ENCODE data around the gene TMEM272. TPM values are rescaled to one million over a fixed set of nuclear protein-coding genes. Genes with fewer than 3 reads are reported as not detected.
A peak's percentile ranks its signal among the peaks of the same experiment; 100 is the strongest.

Gene TMEM272
- total RNA-seq, 1 donor from 2014 or later: not detected

DNA sequence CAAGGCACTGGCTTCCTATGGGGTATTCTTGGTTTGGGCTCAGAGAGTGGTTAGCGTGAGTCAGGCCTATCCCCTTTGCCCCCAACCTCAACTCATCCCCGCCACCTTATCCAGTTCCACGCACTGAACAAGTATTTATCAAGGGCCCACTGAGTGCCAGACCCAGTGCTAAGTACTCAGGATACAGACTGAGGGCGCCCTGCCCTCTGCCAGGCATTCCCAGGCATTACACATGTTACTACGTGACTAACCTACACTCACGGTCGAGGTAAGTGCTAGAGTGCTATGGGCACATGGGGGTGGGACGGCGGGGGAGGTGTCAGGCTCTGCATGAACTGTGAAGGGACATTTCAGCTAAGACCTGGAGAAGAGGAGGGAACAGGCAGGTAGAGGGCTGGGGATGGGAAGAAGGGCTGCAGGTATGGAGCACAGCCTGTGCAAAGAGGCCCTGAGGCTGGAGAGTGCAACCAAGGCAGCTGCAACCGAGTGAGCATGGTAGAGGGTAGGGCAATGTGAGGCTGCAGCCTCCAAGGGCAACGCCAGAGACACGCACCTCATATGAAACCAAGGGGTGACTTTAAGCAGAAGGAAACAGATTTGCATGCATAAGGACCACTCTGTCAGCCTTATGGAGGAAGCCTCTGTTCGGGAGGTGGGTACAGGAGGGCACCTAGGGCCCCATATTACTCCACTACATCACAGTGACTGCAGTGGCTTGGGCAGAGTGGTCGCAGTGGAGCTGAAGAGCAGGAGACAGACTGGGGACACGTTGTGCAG, 63.5 kb downstream of the TMEM272 start:
- Mint-ChIP-seq H3K36me3 (peaks cover under 1% of the 10 kb centered on the region), H3K27me3 (ENCODE audit: insufficient read depth, low read depth) (peaks cover 5% of the 10 kb centered on the region), H3K4me3 (peak overlapping the region; percentile 5), H3K9me3 (no peaks in the 10 kb centered on the region), H3K27ac (peak overlapping the region; percentile 76), H3K4me1 (peaks cover 36% of the 10 kb centered on the region)
- no peaks in the 10 kb centered on the region for H3K79me2 ChIP-seq (ENCODE audit: low read depth)
- no peaks in the 10 kb centered on the region for H4K20me1 ChIP-seq (ENCODE audit: low read depth)
- H3K4me3 ChIP-seq: no peak overlapping the region
- no peak overlapping the region for H3K4me2 ChIP-seq
- H3K9me3 ChIP-seq (ENCODE audit: low read depth): no peaks in the 10 kb centered on the region
- H2AFZ ChIP-seq (replicated peaks): no peak overlapping the region
- H3K27me3 ChIP-seq: no peaks in the 10 kb centered on the region
- peaks cover 1% of the 10 kb centered on the region for H3F3A ChIP-seq (ENCODE audit: low read depth)
- TF ChIP-seq, protein P1, sequence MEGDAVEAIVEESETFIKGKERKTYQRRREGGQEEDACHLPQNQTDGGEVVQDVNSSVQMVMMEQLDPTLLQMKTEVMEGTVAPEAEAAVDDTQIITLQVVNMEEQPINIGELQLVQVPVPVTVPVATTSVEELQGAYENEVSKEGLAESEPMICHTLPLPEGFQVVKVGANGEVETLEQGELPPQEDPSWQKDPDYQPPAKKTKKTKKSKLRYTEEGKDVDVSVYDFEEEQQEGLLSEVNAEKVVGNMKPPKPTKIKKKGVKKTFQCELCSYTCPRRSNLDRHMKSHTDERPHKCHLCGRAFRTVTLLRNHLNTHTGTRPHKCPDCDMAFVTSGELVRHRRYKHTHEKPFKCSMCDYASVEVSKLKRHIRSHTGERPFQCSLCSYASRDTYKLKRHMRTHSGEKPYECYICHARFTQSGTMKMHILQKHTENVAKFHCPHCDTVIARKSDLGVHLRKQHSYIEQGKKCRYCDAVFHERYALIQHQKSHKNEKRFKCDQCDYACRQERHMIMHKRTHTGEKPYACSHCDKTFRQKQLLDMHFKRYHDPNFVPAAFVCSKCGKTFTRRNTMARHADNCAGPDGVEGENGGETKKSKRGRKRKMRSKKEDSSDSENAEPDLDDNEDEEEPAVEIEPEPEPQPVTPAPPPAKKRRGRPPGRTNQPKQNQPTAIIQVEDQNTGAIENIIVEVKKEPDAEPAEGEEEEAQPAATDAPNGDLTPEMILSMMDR (IDR thresholded peaks at IDR 0.05): peak; percentile 56
- no peak for TF ChIP-seq EZH2 (IDR thresholded peaks at IDR 0.05)
- H3K27ac ChIP-seq: no peak overlapping the region
- no peaks in the 10 kb centered on the region for H3K36me3 ChIP-seq
- peak; percentile 64 for DNase-seq (ENCODE audit: low spot score)
- H3K4me1 ChIP-seq: peaks cover 10% of the 10 kb centered on the region
- no peak overlapping the region for H3K9ac ChIP-seq

DNA sequence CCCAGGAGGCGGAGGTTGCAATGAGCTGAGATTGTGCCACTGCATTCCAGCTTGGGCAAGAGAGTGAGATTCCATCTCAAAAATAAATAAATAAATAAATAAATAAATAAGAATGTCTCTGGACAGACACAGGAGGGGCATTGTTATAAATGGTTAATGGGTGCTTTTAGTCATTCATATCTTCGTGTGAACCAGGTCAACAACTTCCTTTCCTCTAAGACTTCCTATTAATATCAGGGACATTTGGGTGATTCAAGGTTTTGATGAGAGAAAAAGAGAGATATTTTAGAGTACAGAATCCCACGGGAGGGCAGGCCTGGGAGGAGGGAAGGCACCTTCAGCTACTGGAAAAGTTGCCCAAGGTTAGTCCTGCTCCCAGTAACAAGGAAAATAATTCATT, 64.9 kb downstream of the TMEM272 start:
- Histone ChIP-seq H3K36me3 (no peaks in the 10 kb centered on the region), H3K27me3 (no peaks in the 10 kb centered on the region), H3K4me1 (peaks cover 3% of the 10 kb centered on the region), H3K27ac (no peak overlapping the region), H3K9me3 (ENCODE audit: low read depth) (no peaks in the 10 kb centered on the region), H3K79me2 (ENCODE audit: low read depth) (no peaks in the 10 kb centered on the region), H3F3A (ENCODE audit: low read depth) (no peaks in the 10 kb centered on the region), H3K4me3 (no peak overlapping the region), H2AFZ (replicated peaks) (no peak overlapping the region), H3K9ac (no peak overlapping the region), H4K20me1 (ENCODE audit: low read depth) (no peaks in the 10 kb centered on the region), H3K4me2 (no peak overlapping the region)
- H3K9me3 Mint-ChIP-seq: no peaks in the 10 kb centered on the region
- no peak overlapping the region for H3K4me3 Mint-ChIP-seq
- peaks cover 24% of the 10 kb centered on the region for H3K4me1 Mint-ChIP-seq
- no peak overlapping the region for H3K27ac Mint-ChIP-seq
- H3K27me3 Mint-ChIP-seq (ENCODE audit: insufficient read depth, low read depth): peaks cover 5% of the 10 kb centered on the region
- peaks cover 3% of the 10 kb centered on the region for H3K36me3 Mint-ChIP-seq
- DNase-seq (ENCODE audit: low spot score): no peak
- TF ChIP-seq EZH2 (IDR thresholded peaks at IDR 0.05) (no peak), EZH2phosphoT487 (IDR thresholded peaks at IDR 0.05) (no peak)
- TF ChIP-seq, protein P1 (IDR thresholded peaks at IDR 0.05): no peak

DNA sequence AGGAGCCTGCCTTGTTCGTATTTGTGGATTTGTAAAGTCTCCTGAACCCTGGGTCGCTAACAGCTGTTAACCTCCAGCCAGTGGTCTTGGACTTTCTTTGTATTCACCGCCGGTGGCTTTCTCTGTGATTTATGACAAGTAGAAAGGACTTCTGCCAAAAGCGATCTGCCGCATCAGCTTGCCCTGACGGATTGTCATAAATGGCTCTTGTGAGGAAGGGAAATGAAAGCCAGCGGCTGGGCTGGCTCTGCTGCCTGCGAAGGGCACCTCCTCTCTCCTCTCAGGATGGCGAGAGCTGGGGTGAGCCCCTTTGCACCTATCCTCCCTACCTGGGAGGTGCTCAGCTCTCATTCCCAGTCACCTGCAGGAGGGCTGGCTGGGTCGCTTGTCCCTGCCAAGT, 66.6 kb downstream of the TMEM272 start:
- Histone ChIP-seq H3K4me3 (no peak overlapping the region), H3K27ac (no peak overlapping the region), H3K4me1 (peaks cover 3% of the 10 kb centered on the region), H2AFZ (replicated peaks) (no peak overlapping the region), H3K36me3 (no peaks in the 10 kb centered on the region), H3K4me2 (no peak overlapping the region), H3K9ac (no peak overlapping the region), H3K27me3 (no peaks in the 10 kb centered on the region), H3K9me3 (ENCODE audit: low read depth) (no peaks in the 10 kb centered on the region), H3K79me2 (ENCODE audit: low read depth) (no peaks in the 10 kb centered on the region), H4K20me1 (ENCODE audit: low read depth) (no peaks in the 10 kb centered on the region), H3F3A (ENCODE audit: low read depth) (no peaks in the 10 kb centered on the region)
- H3K27ac Mint-ChIP-seq: peak overlapping the region; percentile 33
- TF ChIP-seq EZH2 (IDR thresholded peaks at IDR 0.05): no peak
- no peak for TF ChIP-seq EZH2phosphoT487 (IDR thresholded peaks at IDR 0.05)
- TF ChIP-seq, protein P1 (IDR thresholded peaks at IDR 0.05): no peak
- no peak overlapping the region for H3K4me3 Mint-ChIP-seq
- H3K9me3 Mint-ChIP-seq: no peaks in the 10 kb centered on the region
- DNase-seq (ENCODE audit: low spot score): no peak
- H3K4me1 Mint-ChIP-seq: peaks cover 18% of the 10 kb centered on the region
- peaks cover 5% of the 10 kb centered on the region for H3K27me3 Mint-ChIP-seq (ENCODE audit: insufficient read depth, low read depth)
- H3K36me3 Mint-ChIP-seq: peaks cover 3% of the 10 kb centered on the region
